ENCODE data around the gene ADIPOQ.
"Not testable (repeated sequence)": the region's sequence is repeated elsewhere in the genome, so short reads cannot be mapped to it uniquely, and the experiment has no call there.

The ADIPOQ gene

DNA sequence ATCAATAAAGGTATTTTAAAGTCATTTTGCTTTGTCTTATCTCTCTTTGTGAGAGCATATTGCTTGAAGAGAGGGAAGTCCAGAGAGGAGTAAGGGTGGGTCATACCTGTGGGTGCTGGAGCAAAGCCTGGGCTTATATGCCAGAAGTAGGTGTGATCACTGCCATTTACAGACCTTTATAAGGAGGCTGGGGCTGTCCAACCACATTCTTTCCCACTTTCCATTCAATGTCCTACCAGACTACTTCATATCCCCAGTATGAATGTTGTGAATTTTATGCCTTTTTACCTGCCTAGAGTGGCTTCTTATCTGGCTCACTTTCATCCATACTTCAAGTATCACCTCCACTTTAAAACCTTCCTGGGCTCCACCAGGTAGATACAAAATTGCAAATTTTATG lies 48.4 kb downstream of the ADIPOQ start:
- TF ChIP-seq GATA1 (IDR thresholded peaks at IDR 0.05; ENCODE audit: low read depth, low read length) (no peak), POLR2A (IDR thresholded peaks at IDR 0.05; ENCODE audit: low read length) (no peak)
- DNase-seq, result no peak

DNA sequence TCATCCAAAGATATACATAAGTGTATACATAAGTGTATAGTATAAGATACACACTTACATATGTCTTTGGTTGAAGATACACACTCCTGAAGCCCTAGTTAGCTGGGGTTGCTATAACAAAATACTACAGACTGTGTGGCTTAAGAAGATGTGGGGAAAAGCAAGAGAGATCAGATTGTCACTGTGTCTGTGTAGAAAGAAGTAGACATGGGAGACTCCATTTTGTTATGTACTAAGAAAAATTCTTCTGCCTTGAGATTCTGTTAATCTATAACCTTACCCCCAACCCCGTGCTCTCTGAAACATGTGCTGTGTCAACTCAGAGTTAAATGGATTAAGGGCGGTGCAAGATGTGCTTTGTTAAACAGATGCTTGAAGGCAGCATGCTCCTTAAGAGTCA lies 50.6 kb downstream of the ADIPOQ start:
- DNase-seq, result not testable (repeated sequence)

DNA sequence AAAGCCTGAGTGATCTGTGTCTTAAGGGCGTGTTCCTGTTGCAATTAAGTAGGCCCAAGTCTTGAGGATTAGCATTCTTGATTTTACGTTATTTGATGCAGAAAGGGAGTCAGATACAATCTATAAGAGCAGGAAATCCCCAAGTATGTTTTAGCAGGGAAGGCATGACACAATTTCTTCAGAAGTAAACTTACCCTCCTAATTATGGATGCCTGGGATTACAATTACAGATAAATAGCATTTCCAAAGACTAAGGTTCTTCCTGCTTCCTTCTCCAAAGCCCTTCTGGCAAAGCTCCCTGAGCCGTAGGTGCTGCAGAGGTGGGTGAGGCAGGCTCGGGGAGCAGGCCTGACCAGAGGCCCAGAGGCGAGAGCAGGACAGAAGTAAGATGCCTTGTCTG lies 52.9 kb downstream of the ADIPOQ start:
- DNase-seq, result no peak
- TF ChIP-seq POLR2A (IDR thresholded peaks at IDR 0.05; ENCODE audit: low read length) (no peak), GATA1 (IDR thresholded peaks at IDR 0.05; ENCODE audit: low read depth, low read length) (no peak)

DNA sequence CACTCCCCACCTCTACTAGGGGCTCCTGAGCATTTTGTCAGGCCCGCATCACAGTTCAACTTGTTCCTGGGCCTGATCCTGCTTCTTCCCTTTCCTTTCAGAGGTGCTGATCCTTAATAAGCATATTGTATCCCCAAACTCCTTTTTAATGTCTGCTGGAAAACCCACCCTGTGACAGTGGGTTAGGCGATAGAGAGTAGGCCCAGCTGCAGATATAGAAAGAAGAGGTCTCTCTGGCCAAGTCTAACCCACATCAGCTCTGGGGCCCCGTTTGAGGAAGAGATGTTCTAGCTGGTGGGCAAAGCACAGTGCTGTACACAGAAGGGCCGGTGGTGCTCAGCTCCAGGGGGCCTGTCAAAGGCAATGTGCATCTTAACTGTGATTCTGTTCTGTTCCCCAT lies 53.5 kb downstream of the ADIPOQ start:
- DNase-seq, result no peak

DNA sequence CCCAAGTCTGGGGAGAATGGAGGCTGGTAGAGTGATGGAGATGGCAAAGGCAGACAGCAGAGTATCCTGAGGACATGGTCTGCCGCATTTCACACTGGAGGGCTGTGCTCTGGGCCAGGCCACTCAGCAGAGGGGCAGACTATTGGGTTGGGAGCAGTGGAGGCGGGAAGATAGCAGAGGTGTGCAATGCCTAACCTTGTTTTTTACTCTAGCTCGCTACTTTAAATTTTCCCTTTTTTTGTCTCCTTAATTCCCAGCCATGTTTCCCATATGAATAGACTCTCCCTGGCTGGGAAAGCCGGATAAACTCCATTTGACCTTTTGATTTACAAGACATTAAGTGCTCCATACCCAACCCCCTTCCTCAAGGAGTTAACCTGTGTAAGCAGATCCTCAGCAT lies 54.4 kb downstream of the ADIPOQ start:
- TF ChIP-seq GATA1 (IDR thresholded peaks at IDR 0.05; ENCODE audit: low read depth, low read length) (no peak), POLR2A (IDR thresholded peaks at IDR 0.05; ENCODE audit: low read length) (no peak)
- DNase-seq, result no peak

More for the DNA sequence above, 53.5 kb downstream of the ADIPOQ start:
- no peak for TF ChIP-seq POLR2A (IDR thresholded peaks at IDR 0.05; ENCODE audit: low read length)
- TF ChIP-seq GATA1 (IDR thresholded peaks at IDR 0.05; ENCODE audit: low read depth, low read length), result no peak

DNA sequence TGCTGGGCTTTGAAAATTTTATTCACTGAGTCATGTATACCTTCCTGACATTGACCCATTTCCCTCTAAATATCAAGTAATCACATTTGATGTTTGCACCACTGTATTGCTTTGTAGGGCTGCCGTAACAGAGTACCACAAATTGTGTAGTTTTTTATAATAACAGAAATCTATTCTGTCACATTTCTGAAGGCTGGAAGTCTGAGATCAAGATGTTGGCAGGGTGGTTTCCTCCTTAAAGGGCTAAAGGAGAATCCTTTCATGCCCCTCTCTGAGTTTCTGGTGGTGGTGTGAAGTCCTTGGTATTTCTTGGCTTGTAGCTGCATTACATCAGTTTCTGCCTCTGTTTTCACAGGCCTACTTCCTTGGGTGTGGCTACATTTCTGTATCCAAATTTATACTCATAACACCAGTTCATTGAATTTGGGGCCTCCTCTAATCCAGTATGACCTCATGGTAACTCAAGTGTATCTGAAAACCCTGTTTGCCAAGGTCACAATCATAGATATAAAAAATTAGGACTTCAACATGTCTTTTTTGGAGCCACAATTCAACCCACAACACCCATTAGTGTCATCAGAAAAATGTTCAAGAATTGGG lies 58.7 kb downstream of the ADIPOQ start:
- peak; percentile 75 to 86 for DNase-seq
- no peak for TF ChIP-seq POLR2A (IDR thresholded peaks at IDR 0.05; ENCODE audit: low read length)
- TF ChIP-seq GATA1 (IDR thresholded peaks at IDR 0.05; ENCODE audit: low read depth, low read length), result no peak

DNA sequence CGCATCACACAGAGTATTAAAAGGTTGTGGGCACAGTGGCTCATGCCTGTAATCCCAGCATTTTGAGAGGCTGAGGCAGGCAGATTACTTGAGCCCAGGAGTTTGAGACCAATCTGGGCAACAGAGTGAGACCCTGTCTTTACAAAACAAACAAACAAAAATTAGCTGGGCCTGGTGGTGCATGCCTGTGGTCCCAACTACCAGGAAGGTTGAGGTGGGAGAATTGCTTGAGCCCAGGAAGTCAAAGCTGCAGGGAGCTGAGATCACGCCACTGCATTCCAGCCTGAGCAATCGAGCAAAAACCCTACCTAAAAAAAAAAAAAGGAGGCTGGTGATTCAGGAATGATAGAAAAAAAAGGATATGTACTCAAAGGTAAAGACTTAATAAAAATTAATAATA lies 59.6 kb downstream of the ADIPOQ start:
- DNase-seq, result peak in 1 of 2 experiments; percentile 22
- TF ChIP-seq POLR2A (IDR thresholded peaks at IDR 0.05; ENCODE audit: low read length), result no peak
- no peak for TF ChIP-seq GATA1 (IDR thresholded peaks at IDR 0.05; ENCODE audit: low read depth, low read length)

DNA sequence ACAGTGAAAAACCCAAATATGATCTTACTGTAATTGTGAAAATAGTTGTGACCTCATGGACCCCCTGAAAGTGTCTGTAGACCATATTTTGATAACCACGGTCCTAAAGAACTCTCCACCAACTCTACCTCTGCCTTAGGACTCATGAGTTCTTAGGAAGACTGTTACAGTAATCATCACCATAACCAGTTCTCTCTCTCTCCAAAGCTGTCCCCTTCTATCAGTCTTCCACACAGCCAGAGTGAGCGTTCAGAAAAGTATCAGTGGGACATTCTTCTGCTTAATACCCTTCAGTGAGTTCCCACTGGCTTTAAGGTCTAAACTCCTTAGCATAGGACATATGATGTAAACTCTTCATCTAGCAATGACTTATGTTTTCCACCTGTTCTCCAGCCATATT lies 60.2 kb downstream of the ADIPOQ start:
- no peak for DNase-seq
- TF ChIP-seq GATA1 (IDR thresholded peaks at IDR 0.05; ENCODE audit: low read depth, low read length) (no peak), POLR2A (IDR thresholded peaks at IDR 0.05; ENCODE audit: low read length) (no peak)

DNA sequence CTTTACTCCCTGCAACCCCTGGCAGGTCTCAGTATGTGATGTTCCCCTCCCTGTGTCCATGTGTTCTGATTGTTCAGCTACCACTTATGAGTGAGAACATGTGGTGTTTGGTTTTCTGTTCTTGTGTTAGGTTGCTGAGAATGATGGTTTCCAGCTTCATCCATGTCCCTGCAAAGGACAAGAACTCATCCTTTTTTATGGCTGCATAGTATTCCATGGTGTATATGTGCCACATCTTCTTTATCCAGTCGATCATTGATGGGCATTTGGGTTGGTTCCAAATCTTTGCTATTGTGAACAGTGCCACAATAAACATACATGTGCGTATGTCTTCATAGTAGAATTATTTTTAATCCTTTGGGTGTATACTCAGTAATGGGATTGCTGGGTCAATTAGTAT lies 61.2 kb downstream of the ADIPOQ start:
- not testable (repeated sequence) for DNase-seq

DNA sequence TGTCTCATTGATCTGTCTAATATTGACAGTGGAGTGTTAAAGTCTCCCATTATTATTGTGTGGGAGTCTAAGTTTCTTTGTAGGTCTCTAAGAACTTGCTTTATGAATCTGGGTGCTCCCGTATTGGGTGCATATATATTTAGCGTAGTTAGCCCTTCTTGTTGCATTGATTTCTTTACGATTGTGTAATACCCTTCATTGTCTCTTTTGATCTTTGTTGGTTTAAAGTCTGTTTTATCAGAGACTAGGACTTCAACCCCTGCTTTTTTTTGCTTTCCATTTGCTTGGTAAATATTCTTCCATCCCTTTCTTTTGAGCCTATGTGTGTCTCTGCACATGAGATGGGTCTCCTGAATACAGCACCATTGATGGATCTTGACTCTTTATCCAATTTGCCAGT lies 64.6 kb downstream of the ADIPOQ start:
- not testable (repeated sequence) for DNase-seq

Data from erythroblast (primary cell).